Erythroblast (primary cell): ENCODE data around the gene PFAS.

ENCODE experiments used
- GATA1 ChIP-seq: IDR thresholded peaks from 2 replicates; pipeline ENCODE4 v1.6.1; 2011; ENCODE audit warnings: low read depth, mild to moderate bottlenecking, control low read depth, low read length, moderate library complexity
- POLR2A ChIP-seq: IDR thresholded peaks from 2 replicates; pipeline ENCODE4 v1.6.1; 2011; ENCODE audit warnings: mild to moderate bottlenecking, low read length

- TF ChIP-seq POLR2A, result no peak
- no peak for TF ChIP-seq GATA1
Measured at GRCh38 chr17:8285270-8286181, 36.4 kb downstream of the PFAS start.
